PC-9 (cell line): ENCODE results near the gene FXYD7. TPM values are rescaled to one million over a fixed set of nuclear protein-coding genes. Genes with fewer than 3 reads are reported as not detected.

Experiments used
- BruUV-seq: library from RNA; stranded (reverse); fragments of 400-500 nt; replicated peaks from 2 replicates; lab custom pipeline; 2021; lab: Mats Ljungman, UMichigan
- CTCF ChIA-PET: fragments of 300-600 bp; sonication (Branson Sonifier 250); formaldehyde crosslinking; loops from one replicate; lab custom pipeline; 2022; ENCODE audit warnings: antibody characterized with exemption; lab: Charles Lee
- POLR2A ChIA-PET: fragments of 300-600 bp; sonication (Branson Sonifier 250); formaldehyde crosslinking; loops from one replicate; lab custom pipeline; 2022; ENCODE audit warnings: antibody characterized with exemption; ENCODE audit not compliant: unreplicated experiment; lab: Charles Lee
- DNase-seq, 2 experiments: peaks; one replicate each; pipeline versions ENCODE4 v3.0.0 to v3.0.0-alpha.2; 2015 to 2022; ENCODE audit warnings: mixed read lengths in 1 of 2
- H2AFZ ChIP-seq: fragments of 200-600 bp; sonication (generic); 2 replicates; pipeline ENCODE4 v1.8.1; 2017; ENCODE audit warnings: antibody characterized with exemption
- H3F3A ChIP-seq: fragments of 200-600 bp; sonication (generic); 2 replicates; pipeline ENCODE4 v1.8.1; 2017; ENCODE audit warnings: antibody characterized with exemption, mild to moderate bottlenecking, low read depth; ENCODE audit not compliant: insufficient read depth
- H3K27ac ChIP-seq: fragments of 200-600 bp; sonication (generic); 2 replicates; pipeline ENCODE4 v1.6.1; 2016; ENCODE audit warnings: mixed run types
- H3K27me3 ChIP-seq: fragments of 200-600 bp; sonication (generic); 2 replicates; pipeline ENCODE4 v1.6.1; 2016; ENCODE audit warnings: low read depth, mixed run types; ENCODE audit not compliant: insufficient read depth
- H3K36me3 ChIP-seq: fragments of 200-600 bp; sonication (generic); 2 replicates; pipeline ENCODE4 v1.6.1; 2016; ENCODE audit warnings: low read depth, mixed run types
- H3K4me1 ChIP-seq: fragments of 200-600 bp; sonication (generic); replicated peaks from 2 replicates; pipeline ENCODE4 v1.6.1; 2016; ENCODE audit warnings: mixed run types; ENCODE audit not compliant: insufficient read depth
- H3K4me2 ChIP-seq: fragments of 200-600 bp; sonication (generic); 2 replicates; pipeline ENCODE4 v1.6.1; 2017; ENCODE audit warnings: mixed run types
- H3K4me3 ChIP-seq: fragments of 200-600 bp; sonication (generic); 2 replicates; pipeline ENCODE4 v1.6.1; 2016; ENCODE audit warnings: mixed run types
- H3K79me2 ChIP-seq: fragments of 200-600 bp; sonication (generic); 2 replicates; pipeline ENCODE4 v1.6.1; 2017; ENCODE audit warnings: low read depth, mixed run types
- H3K9me2 ChIP-seq: fragments of 200-600 bp; sonication (generic); 2 replicates; pipeline ENCODE4 v1.8.1; 2017; ENCODE audit warnings: mild to moderate bottlenecking; ENCODE audit not compliant: insufficient read depth
- H3K9me3 ChIP-seq: fragments of 200-600 bp; sonication (generic); 2 replicates; pipeline ENCODE4 v1.8.1; 2016; ENCODE audit warnings: low read depth; ENCODE audit not compliant: insufficient read depth
- H4K20me1 ChIP-seq: fragments of 200-600 bp; sonication (generic); 2 replicates; pipeline ENCODE4 v1.8.1; 2017; ENCODE audit not compliant: insufficient read depth
- EZH2 ChIP-seq: fragments of 200-600 bp; sonication (generic); IDR thresholded peaks from 2 replicates; pipeline ENCODE4 v1.8.0; 2017; ENCODE audit warnings: antibody characterized with exemption, low read depth
- intact Hi-C: fragments of 100-400 bp; cut with micrococcal nuclease; formaldehyde crosslinking; loops from one replicate; pipeline ENCODE4 v1.10.0; 2022; ENCODE audit not compliant: unreplicated experiment
- total RNA-seq: library from RNA; stranded (reverse); gene quantifications from 2 replicates; pipeline ENCODE4 v1.2.3, GENCODE V29; 2021
- TF ChIP-seq, protein P1 (sequence below): fragments of 200-600 bp; sonication (generic); conservative IDR thresholded peaks from 2 replicates; pipeline ENCODE4 v1.6.1; 2017; ENCODE audit warnings: mixed run types, antibody characterized with exemption, mild to moderate bottlenecking, moderate library complexity

FXYD7 gene
- total RNA-seq, 1 experiment from 2014 or later: not detected

- no TSS peak for BruUV-seq
- TF ChIP-seq, protein P1, sequence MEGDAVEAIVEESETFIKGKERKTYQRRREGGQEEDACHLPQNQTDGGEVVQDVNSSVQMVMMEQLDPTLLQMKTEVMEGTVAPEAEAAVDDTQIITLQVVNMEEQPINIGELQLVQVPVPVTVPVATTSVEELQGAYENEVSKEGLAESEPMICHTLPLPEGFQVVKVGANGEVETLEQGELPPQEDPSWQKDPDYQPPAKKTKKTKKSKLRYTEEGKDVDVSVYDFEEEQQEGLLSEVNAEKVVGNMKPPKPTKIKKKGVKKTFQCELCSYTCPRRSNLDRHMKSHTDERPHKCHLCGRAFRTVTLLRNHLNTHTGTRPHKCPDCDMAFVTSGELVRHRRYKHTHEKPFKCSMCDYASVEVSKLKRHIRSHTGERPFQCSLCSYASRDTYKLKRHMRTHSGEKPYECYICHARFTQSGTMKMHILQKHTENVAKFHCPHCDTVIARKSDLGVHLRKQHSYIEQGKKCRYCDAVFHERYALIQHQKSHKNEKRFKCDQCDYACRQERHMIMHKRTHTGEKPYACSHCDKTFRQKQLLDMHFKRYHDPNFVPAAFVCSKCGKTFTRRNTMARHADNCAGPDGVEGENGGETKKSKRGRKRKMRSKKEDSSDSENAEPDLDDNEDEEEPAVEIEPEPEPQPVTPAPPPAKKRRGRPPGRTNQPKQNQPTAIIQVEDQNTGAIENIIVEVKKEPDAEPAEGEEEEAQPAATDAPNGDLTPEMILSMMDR: no peak
- TF ChIP-seq EZH2: no peak
- ChIA-PET POLR2A (no interaction called here), CTCF (no interaction called here)
- H4K20me1 ChIP-seq: no peaks in the 10 kb centered on the region
- no peak overlapping the region for H2AFZ ChIP-seq
- H3K79me2 ChIP-seq: no peaks in the 10 kb centered on the region
- H3K9me3 ChIP-seq: no peaks in the 10 kb centered on the region
- H3K36me3 ChIP-seq: no peaks in the 10 kb centered on the region
- peaks cover 5% of the 10 kb centered on the region; the same call in 1 of the 2 replicates for H3F3A ChIP-seq
- H3K27ac ChIP-seq: no peak overlapping the region
- H3K4me1 ChIP-seq: no peaks in the 10 kb centered on the region
- DNase-seq: no peak
- no peaks in the 10 kb centered on the region for H3K9me2 ChIP-seq
- H3K4me3 ChIP-seq: no peak overlapping the region
- intact Hi-C loops: no loop called here
- H3K27me3 ChIP-seq: no peaks in the 10 kb centered on the region
- H3K4me2 ChIP-seq: no peak overlapping the region
Measured at GRCh38 chr19:35094656-35095055, 48.4 kb upstream of the FXYD7 start.

DNA sequence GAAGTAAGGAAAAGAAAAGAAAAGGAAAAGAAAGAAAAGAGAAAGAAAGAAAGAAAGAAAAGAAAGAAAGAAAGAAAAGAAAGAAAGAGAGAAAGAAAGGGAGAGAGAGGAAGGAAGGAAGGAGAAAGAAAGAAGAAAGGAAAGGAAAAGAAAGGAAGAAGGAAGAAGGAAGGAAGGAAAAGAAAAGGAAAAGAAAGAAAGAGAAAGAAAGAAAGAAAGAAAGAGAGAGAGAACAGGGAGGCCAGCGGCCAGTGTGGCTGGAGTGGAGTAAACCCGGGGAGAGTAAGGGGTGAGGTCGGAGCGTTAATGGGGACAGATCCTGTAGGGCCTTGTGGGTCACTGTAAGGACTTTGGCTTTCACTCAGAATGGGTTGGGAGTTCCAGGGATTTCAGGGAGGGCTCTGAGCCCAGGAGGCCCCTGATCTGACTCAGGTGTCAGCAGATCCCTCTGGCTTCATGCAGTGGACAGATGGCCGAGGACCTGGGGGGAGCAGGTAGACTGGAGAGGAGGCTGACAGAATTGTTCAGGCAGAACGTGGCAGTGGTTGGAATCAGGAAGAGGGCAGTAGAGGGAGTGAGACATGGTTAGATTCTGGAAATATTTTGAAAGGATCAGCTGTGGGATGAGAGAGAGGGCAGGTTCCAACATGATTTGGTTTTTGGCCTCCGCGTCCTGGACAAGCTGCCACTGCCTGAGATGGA lies 47.2 kb upstream of the FXYD7 start:
- no peak overlapping the region for H3K4me2 ChIP-seq
- H3F3A ChIP-seq: peaks cover 3% of the 10 kb centered on the region; the same call in 1 of the 2 replicates
- TF ChIP-seq, protein P1: no peak
- TF ChIP-seq EZH2: no peak
- H2AFZ ChIP-seq: no peak overlapping the region
- intact Hi-C loops: no loop called here
- no peak overlapping the region for H3K27ac ChIP-seq
- no peaks in the 10 kb centered on the region for H3K9me2 ChIP-seq
- no peaks in the 10 kb centered on the region for H3K36me3 ChIP-seq
- no peaks in the 10 kb centered on the region for H3K4me1 ChIP-seq
- H4K20me1 ChIP-seq: no peaks in the 10 kb centered on the region
- H3K79me2 ChIP-seq: no peaks in the 10 kb centered on the region
- CTCF ChIA-PET: interaction anchor here (0.5 kb wide), 1 partner anchor 739 kb away, joined by 4 read pairs; no protein-coding TSS in a partner anchor
- no peak for DNase-seq
- H3K27me3 ChIP-seq: no peaks in the 10 kb centered on the region
- H3K9me3 ChIP-seq: no peaks in the 10 kb centered on the region
- POLR2A ChIA-PET: no interaction called here
- no TSS peak for BruUV-seq
- no peak overlapping the region for H3K4me3 ChIP-seq

GRCh38 chr19:35098413-35099049 lies 44.5 kb upstream of the FXYD7 start:
- Histone ChIP-seq H3K9me3 (no peaks in the 10 kb centered on the region), H2AFZ (no peak overlapping the region), H3K27me3 (no peaks in the 10 kb centered on the region), H3K9me2 (no peaks in the 10 kb centered on the region), H3K4me2 (no peak overlapping the region), H3K27ac (no peak overlapping the region), H3K4me1 (no peaks in the 10 kb centered on the region), H3K36me3 (no peaks in the 10 kb centered on the region), H3K79me2 (no peaks in the 10 kb centered on the region), H3K4me3 (no peak overlapping the region), H3F3A (peaks cover 3% of the 10 kb centered on the region; the same call in 1 of the 2 replicates), H4K20me1 (no peaks in the 10 kb centered on the region)
- TF ChIP-seq, protein P1: no peak
- no peak for TF ChIP-seq EZH2
- ChIA-PET POLR2A (interaction anchor here (0.6 kb wide), 1 partner anchor 155 kb away, joined by 5 read pairs; no protein-coding TSS in a partner anchor), CTCF (interaction anchor here (0.7 kb wide), 1 partner anchor 172 kb away, joined by 10 read pairs; no protein-coding TSS in a partner anchor)
- no peak for DNase-seq
- BruUV-seq: no TSS peak
- intact Hi-C loops: no loop called here
